ENCODE results near the gene A2ML1.
A peak's percentile ranks its signal among the peaks of the same experiment; 100 is the strongest.
"Not testable (repeated sequence)": the region's sequence is repeated elsewhere in the genome, so short reads cannot be mapped to it uniquely, and the experiment has no call there.

A2ML1 gene

DNA sequence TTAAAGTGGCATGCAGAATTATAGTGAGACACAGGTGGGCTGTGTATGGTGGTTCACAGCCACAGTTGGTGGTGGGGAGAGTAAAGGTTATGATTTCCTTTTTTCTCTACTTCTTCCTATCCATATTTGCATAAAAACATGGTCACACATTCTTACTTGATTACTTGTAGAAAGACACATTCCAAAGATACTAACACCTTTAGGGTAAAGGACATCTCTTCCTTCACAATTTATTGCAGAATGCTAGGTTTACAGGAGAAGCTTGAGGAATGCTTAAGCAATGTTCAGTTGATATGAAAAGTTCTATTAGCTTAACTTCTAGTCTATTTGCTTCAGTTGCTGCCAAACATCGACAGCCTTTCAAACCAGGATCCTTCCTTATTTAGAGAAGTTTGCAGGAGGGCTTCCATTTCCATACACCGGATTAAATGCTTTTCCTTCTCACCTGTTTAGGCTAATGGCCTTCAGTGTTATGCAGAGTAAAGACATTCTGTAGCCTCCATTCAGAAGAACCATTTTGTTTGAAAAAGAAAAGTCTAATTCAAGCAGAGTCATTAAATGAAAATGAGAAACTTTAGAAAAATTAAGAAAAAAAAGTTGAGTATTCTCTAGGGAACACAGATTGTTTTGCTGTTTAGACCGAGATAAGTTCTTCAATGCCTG lies 89.3 kb downstream of the A2ML1 start:
- no peak for DNase-seq

DNA sequence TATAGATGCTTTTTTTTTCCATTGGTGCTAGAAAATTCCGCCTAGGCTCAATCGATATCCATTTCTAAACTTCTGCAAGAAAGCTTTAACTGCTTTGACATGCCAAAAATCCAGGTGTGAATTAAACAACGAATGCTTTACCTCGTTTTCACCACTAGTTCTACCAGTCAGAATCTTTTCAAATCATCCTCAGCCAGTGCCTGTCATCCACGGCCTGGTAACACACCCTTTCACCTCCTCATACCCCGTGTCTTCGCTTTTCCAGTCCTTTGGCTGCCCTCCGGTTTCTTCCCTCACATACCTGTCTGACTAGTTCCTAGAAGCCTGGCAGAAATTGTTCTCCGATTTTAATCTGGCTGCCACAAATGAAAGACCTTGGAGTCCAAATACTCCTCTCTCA lies 90.5 kb downstream of the A2ML1 start:
- no peak for DNase-seq

DNA sequence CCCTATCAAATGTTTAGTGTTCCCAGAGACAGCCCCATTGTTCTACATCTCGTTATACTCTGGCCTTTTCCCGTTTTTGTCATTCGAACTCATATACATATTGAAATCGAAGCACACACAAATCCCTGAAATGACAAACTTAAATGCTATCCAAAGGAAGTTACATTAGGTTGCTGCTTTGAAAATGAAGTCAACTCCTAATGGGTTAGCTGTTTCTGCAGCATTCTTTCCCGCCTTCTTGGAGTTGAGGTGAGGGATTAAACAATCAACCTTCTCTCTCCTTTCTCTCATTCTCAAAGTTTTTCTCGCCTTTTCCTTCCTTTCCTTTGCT lies 91.2 kb downstream of the A2ML1 start:
- no peak for DNase-seq

DNA sequence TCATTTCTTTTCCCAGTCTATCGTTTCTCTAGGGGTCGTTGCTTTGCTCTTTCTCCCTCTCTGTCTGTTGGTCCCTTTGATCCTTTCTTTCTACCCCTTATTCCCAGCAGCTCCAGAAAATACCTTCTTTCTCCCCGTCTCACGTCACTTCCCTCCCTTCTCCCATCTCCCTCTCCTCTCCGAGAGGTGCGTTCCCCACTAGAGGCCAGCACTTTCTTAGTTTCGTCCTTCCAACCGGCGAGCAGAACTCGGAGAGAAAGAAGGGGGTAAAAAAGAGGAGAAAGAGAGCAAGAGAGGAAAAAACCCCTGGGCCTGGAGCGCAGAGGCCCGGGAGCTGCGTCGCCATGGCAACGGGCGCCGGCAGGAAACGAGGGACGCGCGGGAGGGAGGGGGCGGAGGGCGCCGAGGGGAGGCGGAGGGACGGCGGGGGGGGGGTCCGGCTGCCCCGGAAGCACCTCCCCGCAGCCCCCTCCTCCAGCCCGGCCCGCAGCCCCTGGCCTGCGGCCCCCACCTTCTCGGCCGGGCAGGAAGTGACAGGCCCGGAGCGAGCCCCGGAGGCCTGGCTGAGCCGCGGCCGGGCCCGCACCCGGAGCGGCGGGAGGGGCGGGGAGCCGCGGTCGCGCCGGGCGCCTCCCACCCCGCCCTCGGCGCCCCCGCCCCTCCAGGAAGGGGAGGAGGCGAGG lies 91.8 kb downstream of the A2ML1 start, which contains the start of gene PHC1:
Gene PHC1, plus strand, starts transcription at position 477 of the 683 bp plus-strand sequence. CDS start 3,169 bp downstream, outside the sequence.
- DNase-seq: peak; percentile 30

DNA sequence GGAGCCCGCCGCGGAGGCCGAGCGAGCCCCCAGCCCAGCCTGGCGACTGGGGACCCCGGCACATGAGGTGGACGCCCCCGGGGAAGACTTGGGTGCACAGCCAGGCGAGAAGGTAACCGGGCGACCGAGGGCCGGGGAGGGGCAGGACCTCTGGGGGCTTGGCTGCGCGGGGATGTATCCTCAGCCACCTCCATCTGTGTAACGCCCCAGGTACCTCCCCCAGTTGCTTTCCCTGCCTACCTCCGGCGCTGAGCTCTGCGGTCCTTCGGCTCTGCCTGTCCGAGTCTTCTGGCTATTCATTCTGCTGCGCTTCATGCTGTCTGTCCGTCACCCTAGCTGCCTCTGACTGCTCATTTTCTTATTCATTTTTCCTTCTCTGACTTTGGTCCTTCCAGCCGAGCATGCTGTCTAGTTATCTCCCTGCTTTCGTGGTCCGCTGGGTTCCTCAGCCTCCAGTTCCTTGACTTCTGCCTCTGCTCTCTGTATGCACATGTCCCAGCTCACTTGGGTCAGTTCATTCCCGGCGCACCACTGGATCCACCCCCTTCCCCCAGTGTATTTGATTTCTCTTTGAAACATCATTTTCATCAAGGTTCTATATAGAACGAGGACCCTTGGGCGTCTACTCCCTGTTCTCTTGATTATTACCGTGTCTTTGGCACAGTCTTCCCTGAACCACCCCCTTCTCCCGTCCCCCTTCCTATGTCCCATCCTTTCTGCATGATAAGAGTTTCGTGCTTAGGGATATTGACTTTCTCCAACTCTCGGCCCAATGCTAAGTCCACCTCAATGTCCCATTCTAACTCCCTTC lies 92.5 kb downstream of the A2ML1 start:
- peak; percentile 2 for DNase-seq

DNA sequence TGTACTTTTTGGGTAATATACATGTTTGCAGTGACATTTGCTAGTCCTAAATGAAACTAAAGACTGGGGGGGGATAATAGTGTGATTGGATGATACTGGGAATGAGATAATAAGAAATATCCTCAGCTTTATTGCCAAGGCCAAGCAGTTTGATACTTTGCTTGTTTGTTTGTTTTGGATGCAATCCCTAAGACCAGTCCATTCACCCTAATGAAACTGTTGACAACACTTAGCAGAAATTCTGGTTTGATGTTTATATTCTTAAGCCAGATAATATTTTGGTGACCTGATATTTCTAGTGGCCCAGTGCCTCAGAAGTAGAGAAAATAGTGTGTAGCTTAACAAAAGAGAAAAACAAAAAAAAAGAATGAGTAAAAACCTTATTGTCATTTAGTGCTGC lies 93.7 kb downstream of the A2ML1 start:
- DNase-seq: no peak

DNA sequence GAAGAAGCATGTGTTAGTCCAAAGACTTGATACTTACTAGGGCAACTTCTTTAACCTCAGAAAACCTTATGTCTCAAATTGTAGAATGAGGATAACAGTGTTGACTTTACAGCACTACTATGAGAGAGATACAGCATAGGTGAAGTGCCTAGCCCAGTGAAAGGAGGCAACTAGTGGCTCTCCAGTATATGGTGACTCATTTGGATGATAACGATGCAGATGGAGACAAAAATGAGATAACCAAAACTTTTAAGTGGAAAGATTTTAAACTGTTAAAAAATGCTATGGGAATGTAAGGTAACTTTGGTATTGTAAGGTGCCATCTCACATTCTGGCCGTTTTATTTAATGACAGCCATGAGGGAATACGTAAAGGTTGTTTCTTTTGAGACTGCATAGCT lies 94.6 kb downstream of the A2ML1 start:
- DNase-seq: no peak

DNA sequence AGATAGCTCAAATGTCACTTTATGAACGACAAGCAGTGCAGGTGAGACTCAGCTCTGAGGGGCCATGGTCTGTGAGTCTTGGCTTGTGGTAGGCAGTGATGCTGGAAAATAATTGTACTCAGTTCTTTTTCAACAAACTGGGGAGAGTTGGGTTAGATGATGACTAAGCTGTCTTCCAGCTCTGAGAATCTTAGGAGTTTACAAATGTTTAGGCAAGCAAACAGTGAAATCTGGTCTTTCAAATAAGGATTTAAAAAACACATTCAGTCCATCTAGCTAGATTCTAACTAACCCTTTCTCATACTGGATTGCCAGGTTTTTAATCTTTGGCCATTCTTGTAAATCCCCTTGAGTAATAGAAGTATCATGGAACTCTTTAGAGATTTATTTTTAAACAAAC lies 95.3 kb downstream of the A2ML1 start:
- no peak for DNase-seq

DNA sequence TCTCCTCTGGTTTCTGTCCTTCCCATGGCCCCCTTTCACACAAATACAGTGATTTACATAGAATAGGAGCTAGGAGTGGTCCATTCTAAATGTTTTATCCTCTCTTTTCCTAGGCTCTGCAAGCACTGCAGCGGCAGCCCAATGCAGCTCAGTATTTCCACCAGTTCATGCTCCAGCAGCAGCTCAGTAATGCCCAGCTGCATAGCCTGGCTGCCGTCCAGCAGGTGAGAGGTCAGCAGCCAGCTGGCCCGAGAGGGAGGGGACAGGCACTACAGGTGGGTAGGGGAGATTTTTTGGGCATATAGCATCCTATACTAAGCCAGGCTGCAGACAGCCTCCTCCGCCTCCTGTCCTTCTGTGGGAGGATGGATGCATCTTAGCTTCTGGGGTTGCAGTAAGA lies 97.2 kb downstream of the A2ML1 start:
- DNase-seq: not testable (repeated sequence)

DNA sequence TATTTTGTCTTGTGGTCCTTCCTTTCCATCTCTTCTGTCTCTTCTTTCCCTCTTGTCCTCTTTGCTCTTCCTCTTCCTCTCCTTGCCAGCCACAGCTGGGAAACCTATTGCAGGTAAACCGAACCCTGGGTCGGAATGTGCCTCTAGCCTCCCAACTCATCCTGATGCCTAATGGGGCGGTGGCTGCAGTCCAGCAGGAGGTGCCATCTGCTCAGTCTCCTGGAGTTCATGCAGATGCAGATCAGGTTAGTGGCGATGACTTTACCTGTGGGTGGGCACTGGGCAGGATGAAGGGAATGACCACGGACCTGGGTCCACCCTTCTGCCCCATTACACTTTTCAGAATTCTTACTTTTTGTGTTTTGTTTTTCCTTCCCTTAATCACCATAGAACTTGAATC lies 100.1 kb downstream of the A2ML1 start:
- no peak for DNase-seq
